Measurements from ENCODE around the gene TNP2. TPM values are rescaled to one million over a fixed set of nuclear protein-coding genes. Genes with fewer than 3 reads are reported as not detected.

The TNP2 gene
- total RNA-seq, 1 donor from 2014 or later: not detected

- TF ChIP-seq, protein P1, sequence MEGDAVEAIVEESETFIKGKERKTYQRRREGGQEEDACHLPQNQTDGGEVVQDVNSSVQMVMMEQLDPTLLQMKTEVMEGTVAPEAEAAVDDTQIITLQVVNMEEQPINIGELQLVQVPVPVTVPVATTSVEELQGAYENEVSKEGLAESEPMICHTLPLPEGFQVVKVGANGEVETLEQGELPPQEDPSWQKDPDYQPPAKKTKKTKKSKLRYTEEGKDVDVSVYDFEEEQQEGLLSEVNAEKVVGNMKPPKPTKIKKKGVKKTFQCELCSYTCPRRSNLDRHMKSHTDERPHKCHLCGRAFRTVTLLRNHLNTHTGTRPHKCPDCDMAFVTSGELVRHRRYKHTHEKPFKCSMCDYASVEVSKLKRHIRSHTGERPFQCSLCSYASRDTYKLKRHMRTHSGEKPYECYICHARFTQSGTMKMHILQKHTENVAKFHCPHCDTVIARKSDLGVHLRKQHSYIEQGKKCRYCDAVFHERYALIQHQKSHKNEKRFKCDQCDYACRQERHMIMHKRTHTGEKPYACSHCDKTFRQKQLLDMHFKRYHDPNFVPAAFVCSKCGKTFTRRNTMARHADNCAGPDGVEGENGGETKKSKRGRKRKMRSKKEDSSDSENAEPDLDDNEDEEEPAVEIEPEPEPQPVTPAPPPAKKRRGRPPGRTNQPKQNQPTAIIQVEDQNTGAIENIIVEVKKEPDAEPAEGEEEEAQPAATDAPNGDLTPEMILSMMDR (IDR thresholded peaks at IDR 0.05): no peak
- no peaks in the 10 kb centered on the region for H3K27me3 Mint-ChIP-seq (ENCODE audit: low read depth)
- H3K9me3 Mint-ChIP-seq (ENCODE audit: low read depth): no peaks in the 10 kb centered on the region
Observed at GRCh38 chr16:11308493-11309283, 39.6 kb upstream of the TNP2 start.

GRCh38 chr16:11307639-11308492 lies 38.7 kb upstream of the TNP2 start:
- no peaks in the 10 kb centered on the region for H3K27me3 Mint-ChIP-seq (ENCODE audit: low read depth)
- no peak for DNase-seq (ENCODE audit: low spot score)
- peaks cover 2% of the 10 kb centered on the region for H3K36me3 Mint-ChIP-seq (ENCODE audit: low read depth)
- H3K27ac Mint-ChIP-seq (ENCODE audit: unreplicated experiment): no peak overlapping the region
- no peak overlapping the region for H3K4me3 Mint-ChIP-seq (ENCODE audit: unreplicated experiment)
- TF ChIP-seq, protein P1 (IDR thresholded peaks at IDR 0.05): no peak
- no peaks in the 10 kb centered on the region for H3K9me3 Mint-ChIP-seq (ENCODE audit: low read depth)
- H3K4me1 Mint-ChIP-seq (ENCODE audit: low read depth): peaks cover 28% of the 10 kb centered on the region

More at GRCh38 chr16:11308493-11309283, 39.6 kb upstream of the TNP2 start:
- Mint-ChIP-seq H3K4me3 (ENCODE audit: unreplicated experiment) (no peak overlapping the region), H3K27ac (ENCODE audit: unreplicated experiment) (no peak overlapping the region), H3K4me1 (ENCODE audit: low read depth) (peaks cover 30% of the 10 kb centered on the region), H3K36me3 (ENCODE audit: low read depth) (peaks cover 2% of the 10 kb centered on the region)
- no peak for DNase-seq (ENCODE audit: low spot score)

DNA sequence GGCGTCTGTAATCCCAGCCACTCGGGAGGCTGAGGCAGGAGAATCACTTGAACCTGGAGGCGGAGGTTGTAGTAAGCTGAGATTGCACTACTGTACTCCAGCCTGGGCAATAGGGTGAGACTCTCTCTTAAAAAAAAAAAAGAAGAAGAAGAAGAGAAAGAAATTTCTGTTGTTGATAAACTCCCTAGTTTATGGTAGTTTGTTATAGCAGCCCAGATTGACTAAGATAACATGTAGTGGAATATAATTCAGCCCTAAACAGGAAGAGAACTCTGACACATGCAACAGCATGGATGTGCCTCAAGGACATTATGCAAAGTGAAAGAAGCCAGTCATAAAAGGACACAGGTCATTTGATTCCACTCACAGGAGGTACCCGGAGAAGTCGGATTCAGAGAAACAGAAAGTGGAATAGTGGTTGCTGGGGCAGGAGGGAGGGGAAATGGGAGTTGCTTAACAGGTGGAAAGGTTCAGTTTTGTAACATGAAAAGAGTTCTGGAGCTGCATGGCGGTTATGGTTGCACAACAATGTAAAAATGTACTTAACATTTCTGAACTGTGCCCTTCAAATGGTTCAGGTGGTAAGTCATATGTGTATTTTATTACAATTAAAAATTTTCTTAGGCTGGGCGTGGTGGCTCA lies 38.0 kb upstream of the TNP2 start:
- H3K4me1 Mint-ChIP-seq (ENCODE audit: low read depth): peaks cover 23% of the 10 kb centered on the region
- DNase-seq (ENCODE audit: low spot score): no peak
- TF ChIP-seq, protein P1 (IDR thresholded peaks at IDR 0.05): no peak
- H3K4me3 Mint-ChIP-seq (ENCODE audit: unreplicated experiment): no peak overlapping the region
- no peaks in the 10 kb centered on the region for H3K27me3 Mint-ChIP-seq (ENCODE audit: low read depth)
- H3K27ac Mint-ChIP-seq (ENCODE audit: unreplicated experiment): no peak overlapping the region
- H3K36me3 Mint-ChIP-seq (ENCODE audit: low read depth): peaks cover 2% of the 10 kb centered on the region
- H3K9me3 Mint-ChIP-seq (ENCODE audit: low read depth): no peaks in the 10 kb centered on the region

DNA sequence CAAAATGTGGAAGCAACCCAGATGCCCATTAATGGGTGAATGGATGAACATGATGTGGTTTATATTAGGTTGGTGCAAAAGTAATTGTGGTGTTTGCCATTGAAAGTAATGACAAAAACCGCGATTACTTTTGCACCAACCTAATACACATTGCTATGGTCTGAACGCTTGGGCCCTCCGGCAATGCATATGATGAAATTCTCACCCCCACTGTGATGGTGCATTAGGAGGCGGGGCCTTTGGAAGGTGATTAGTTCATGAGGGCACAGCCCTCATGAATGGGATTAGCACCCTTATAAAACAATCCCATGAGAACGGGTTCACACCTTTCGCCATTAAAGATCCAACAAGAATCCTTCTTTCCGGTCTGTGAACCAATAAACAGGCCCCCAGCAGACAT lies 37.3 kb upstream of the TNP2 start:
- no peak overlapping the region for H3K4me3 Mint-ChIP-seq (ENCODE audit: unreplicated experiment)
- TF ChIP-seq, protein P1 (IDR thresholded peaks at IDR 0.05): no peak
- H3K36me3 Mint-ChIP-seq (ENCODE audit: low read depth): peaks cover 2% of the 10 kb centered on the region
- peaks cover 23% of the 10 kb centered on the region for H3K4me1 Mint-ChIP-seq (ENCODE audit: low read depth)
- no peaks in the 10 kb centered on the region for H3K9me3 Mint-ChIP-seq (ENCODE audit: low read depth)
- DNase-seq (ENCODE audit: low spot score): no peak
- no peaks in the 10 kb centered on the region for H3K27me3 Mint-ChIP-seq (ENCODE audit: low read depth)
- H3K27ac Mint-ChIP-seq (ENCODE audit: unreplicated experiment): no peak overlapping the region
